Epithelial cell of proximal tubule (primary cell): ENCODE data around the gene RETREG1. TPM values are rescaled to one million over a fixed set of nuclear protein-coding genes. Genes with fewer than 3 reads are reported as not detected.
A peak's percentile ranks its signal among the peaks of the same experiment; 100 is the strongest.

ENCODE experiments used
- DNase-seq: peaks from one replicate; pipeline ENCODE4 v3.0.0-alpha.2; 2011; ENCODE audit warnings: low read depth
- H3K4me3 ChIP-seq: 2 replicates; pipeline ENCODE4 v1.5.1; 2011; ENCODE audit warnings: low read depth, mild to moderate bottlenecking, low read length
- CTCF ChIP-seq: conservative IDR thresholded peaks from 2 replicates; pipeline ENCODE4 v1.5.1; 2012; ENCODE audit warnings: low read depth, mild to moderate bottlenecking, low read length
- total RNA-seq: library from RNA; depleted of rRNA; stranded (reverse); fragments of >200 nt; gene quantifications from 2 replicates; pipeline ENCODE4 v1.2.3, GENCODE V29; 2015

Gene RETREG1
- total RNA-seq, 1 donor from 2014 or later = 17.5 TPM

- no peak overlapping the region for H3K4me3 ChIP-seq
- TF ChIP-seq CTCF = no peak
- DNase-seq = no peak
Measured at GRCh38 chr5:16639206-16639605, 22.4 kb upstream of the RETREG1 start.

GRCh38 chr5:16628376-16628775 lies 11.6 kb upstream of the RETREG1 start:
- TF ChIP-seq CTCF = no peak
- H3K4me3 ChIP-seq = no peak overlapping the region
- DNase-seq = no peak

- DNase-seq = no peak
- TF ChIP-seq CTCF = no peak
- H3K4me3 ChIP-seq = no peak overlapping the region
Measured at GRCh38 chr5:16626696-16627264, 10.0 kb upstream of the RETREG1 start.

GRCh38 chr5:16625096-16625495 lies 8.3 kb upstream of the RETREG1 start:
- no peak overlapping the region for H3K4me3 ChIP-seq
- no peak for DNase-seq
- no peak for TF ChIP-seq CTCF

- no peak for TF ChIP-seq CTCF
- DNase-seq = peak; percentile 29
- no peak overlapping the region for H3K4me3 ChIP-seq
Measured at GRCh38 chr5:16619136-16619535, 2.3 kb upstream of the RETREG1 start.

- DNase-seq = no peak
- TF ChIP-seq CTCF = no peak
- no peak overlapping the region for H3K4me3 ChIP-seq
Measured at GRCh38 chr5:16618138-16618897, 1.5 kb upstream of the RETREG1 start.

- H3K4me3 ChIP-seq = peak overlapping the region; percentile 73
- TF ChIP-seq CTCF = no peak
- DNase-seq = no peak
Measured at GRCh38 chr5:16617274-16617968, 624 bp upstream of the RETREG1 start.
